HG02571 (cell line): ENCODE data around the gene KRT34.

ENCODE experiments used
- ATAC-seq: cut with Tn5 transposase; IDR thresholded peaks from one replicate; pipeline ENCODE4 v1.9.1; 2021; ENCODE audit warnings: mild to moderate bottlenecking, moderate library complexity; ENCODE audit not compliant: unreplicated experiment

Gene KRT34

GRCh38 chr17:41333836-41334235, 48.3 kb downstream of the KRT34 start:
- no peak for ATAC-seq

- no peak for ATAC-seq
Measured at GRCh38 chr17:41333098-41333497, 49.0 kb downstream of the KRT34 start.

GRCh38 chr17:41332239-41332638, 49.9 kb downstream of the KRT34 start:
- ATAC-seq: no peak

- no peak for ATAC-seq
Measured at GRCh38 chr17:41331606-41332005, 50.5 kb downstream of the KRT34 start.

- no peak for ATAC-seq
Measured at GRCh38 chr17:41329279-41329948, 52.7 kb downstream of the KRT34 start.

- ATAC-seq: no peak
Measured at GRCh38 chr17:41328207-41328606, 53.9 kb downstream of the KRT34 start.
